ENCODE measurements around the gene OR6K3. TPM values are rescaled to one million over a fixed set of nuclear protein-coding genes. Genes with fewer than 3 reads are reported as not detected.

The OR6K3 gene
- total and polyA plus RNA-seq, 2 of the 8 experiments (the other 6 are each of a cell fraction or from before 2014, with no cell fraction given): not detected

GRCh38 chr1:158735848-158736247 lies 15.3 kb upstream of the OR6K3 start:
- no peak overlapping the region for H2BK5ac ChIP-seq (ENCODE audit: low read depth, low read length)
- no peaks in the 10 kb centered on the region for H3K36me3 ChIP-seq (ENCODE audit: control insufficient read depth in 2 of 4, insufficient read depth in 4 of 4, low read length in 3 of 4)
- H3K4ac ChIP-seq (replicated peaks; ENCODE audit: insufficient read length, low read depth, low read length): no peak overlapping the region
- H3K4me3 ChIP-seq (ENCODE audit: extremely low read depth in 1 of 4, insufficient read depth in 2 of 4, low read depth in 3 of 4, low read length in 4 of 4): no peak overlapping the region
- no peaks in the 10 kb centered on the region for H4K20me1 ChIP-seq (replicated peaks in 1 of 2; ENCODE audit: control insufficient read depth in 1 of 2, insufficient read depth in 2 of 2, low read length in 2 of 2)
- no peaks in the 10 kb centered on the region for H3K79me1 ChIP-seq (ENCODE audit: low read depth, low read length)
- no peak overlapping the region for H2BK15ac ChIP-seq (ENCODE audit: low read length)
- no peak overlapping the region for H3K27ac ChIP-seq (ENCODE audit: low read depth, low read length)
- no peaks in the 10 kb centered on the region for H3K9me3 ChIP-seq (ENCODE audit: insufficient read depth in 2 of 2, low read depth in 1 of 2, low read length in 1 of 2)
- no peak overlapping the region for H3K18ac ChIP-seq (ENCODE audit: extremely low read depth, low read length)
- no peaks in the 10 kb centered on the region for H3K23me2 ChIP-seq (ENCODE audit: low read depth, low read length)
- no peak overlapping the region for H2BK20ac ChIP-seq (ENCODE audit: low read length)
- H3K4me1 ChIP-seq (replicated peaks in 1 of 4; ENCODE audit: control insufficient read depth in 3 of 4, insufficient read depth in 4 of 4, low read length in 3 of 4): no peaks in the 10 kb centered on the region
- no peak overlapping the region for H3K23ac ChIP-seq (ENCODE audit: insufficient read length)
- FAIRE-seq: no peak
- ChIA-PET POLR2A (ENCODE audit: partially characterized antibody) (no interaction called here), CTCF (ENCODE audit: partially characterized antibody) (no interaction called here)
- H2BK120ac ChIP-seq (replicated peaks; ENCODE audit: low read depth, low read length): no peak overlapping the region
- no peak overlapping the region for H2BK12ac ChIP-seq (ENCODE audit: low read depth, low read length)
- H4K8ac ChIP-seq (ENCODE audit: extremely low read depth, insufficient read depth, low read length): no peak overlapping the region
- H3K79me2 ChIP-seq (ENCODE audit: control insufficient read depth in 1 of 2, insufficient read depth in 2 of 2, low read length in 2 of 2): no peaks in the 10 kb centered on the region
- no peak overlapping the region for H2AK5ac ChIP-seq (ENCODE audit: low read depth, low read length)
- no peak overlapping the region for H3K14ac ChIP-seq (ENCODE audit: insufficient read length)
- TF ChIP-seq TEAD4 (IDR thresholded peaks at IDR 0.05; ENCODE audit: low read depth, low read length): no peak
- no peak overlapping the region for H4K91ac ChIP-seq (replicated peaks; ENCODE audit: insufficient read length, low read length)
- no peak for DNase-seq (ENCODE audit: low read depth in 1 of 2, low spot score in 2 of 2)
- no peak overlapping the region for H2AFZ ChIP-seq (ENCODE audit: low read length)
- no peak overlapping the region for H4K5ac ChIP-seq (ENCODE audit: insufficient read length, low read depth, low read length)
- H3K9ac ChIP-seq (replicated peaks in 1 of 4; ENCODE audit: extremely low read depth in 1 of 4, low read depth in 3 of 4, low read length in 3 of 4): no peak overlapping the region
- no peak overlapping the region for H3K4me2 ChIP-seq (ENCODE audit: insufficient read depth in 1 of 2, low read depth in 2 of 2, low read length in 2 of 2)
- no peak overlapping the region for H3K56ac ChIP-seq (replicated peaks; ENCODE audit: insufficient read length, low read depth, low read length)
- H3K27me3 ChIP-seq (replicated peaks in 1 of 4; ENCODE audit: control insufficient read depth in 3 of 4, extremely low read depth in 1 of 4, insufficient read depth in 3 of 4, low read length in 3 of 4): no peaks in the 10 kb centered on the region
